HAP-1 (cell line): ENCODE results near the gene ASPM.
"Not testable (repeated sequence)": the region's sequence is repeated elsewhere in the genome, so short reads cannot be mapped to it uniquely, and the experiment has no call there.

ENCODE experiments used
- DNase-seq, 2 experiments: peaks; one replicate each; pipeline ENCODE4 v3.0.0-alpha.2; 2016 to 2020; ENCODE audit warnings: low spot score in 2 of 2
- H3K27me3 ChIP-seq: fragments of 250-450 bp; sonication (Bioruptor Pico); 2 replicates; pipeline ENCODE4 v1.5.1; 2020; ENCODE audit warnings: low read depth, mild to moderate bottlenecking, moderate library complexity
- H3K36me3 ChIP-seq: fragments of 250-450 bp; sonication (Bioruptor Pico); replicated peaks from 2 replicates; pipeline ENCODE4 v1.5.1; 2020; ENCODE audit warnings: mild to moderate bottlenecking
- H3K4me1 ChIP-seq: fragments of 250-450 bp; sonication (Bioruptor Pico); 2 replicates; pipeline ENCODE4 v1.5.1; 2020; ENCODE audit warnings: mild to moderate bottlenecking
- H3K4me3 ChIP-seq: fragments of 250-450 bp; sonication (Bioruptor Pico); 2 replicates; pipeline ENCODE4 v1.5.1; 2020; ENCODE audit warnings: mild to moderate bottlenecking, moderate library complexity
- H3K9me3 ChIP-seq: fragments of 250-450 bp; sonication (Bioruptor Pico); 2 replicates; pipeline ENCODE4 v1.5.1; 2020; ENCODE audit warnings: mild to moderate bottlenecking, moderate library complexity
- in situ Hi-C: fragments of 300-500 bp; cut with MboI; formaldehyde crosslinking; loops from 3 replicates; pipeline ENCODE4 v1.14.3; 2020; ENCODE audit warnings: low sequenced_read_pairs, inconsistent platforms, mixed read lengths

Gene ASPM

DNA sequence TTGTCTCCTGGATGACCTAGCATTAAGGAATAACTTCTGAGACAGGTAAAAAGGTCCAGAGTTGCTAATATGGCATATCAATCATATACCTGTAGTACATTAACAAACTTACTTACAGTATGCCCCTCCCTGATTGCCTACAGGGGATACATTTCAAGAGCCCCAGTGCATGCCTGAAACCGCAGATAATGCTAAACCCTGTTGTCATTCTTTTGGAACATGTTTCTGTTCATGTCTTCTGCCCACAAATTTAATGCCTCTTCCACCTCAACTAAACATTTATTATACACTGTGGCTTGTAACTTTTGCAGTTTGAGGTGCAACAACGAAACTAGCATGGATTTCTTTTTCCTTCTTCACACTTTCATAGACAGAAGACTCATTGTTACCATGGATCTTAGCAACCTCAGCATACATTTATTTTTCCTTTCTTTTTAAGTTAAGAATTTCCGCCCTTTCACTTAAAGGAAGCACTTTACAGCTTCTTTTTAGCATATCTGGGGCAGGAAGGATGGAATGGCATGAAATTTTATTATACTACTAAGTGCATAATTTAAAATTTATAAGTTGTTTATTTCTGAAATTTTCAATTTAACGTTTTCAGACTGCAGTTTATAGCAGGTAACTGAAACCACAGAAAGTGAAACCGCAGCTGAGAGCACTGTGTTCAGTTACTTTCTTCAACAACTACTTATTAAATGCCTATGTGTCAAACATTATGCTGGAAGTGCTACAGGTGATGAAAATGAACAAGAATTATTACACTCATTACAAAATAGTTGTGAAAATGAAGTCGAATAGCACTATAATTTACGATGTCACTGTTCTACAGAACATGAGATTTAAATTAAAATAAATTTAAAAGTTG, 104.7 kb downstream of the ASPM start:
- H3K36me3 ChIP-seq, result no peaks in the 10 kb centered on the region
- H3K4me1 ChIP-seq, result no peaks in the 10 kb centered on the region
- no peaks in the 10 kb centered on the region for H3K27me3 ChIP-seq
- no peaks in the 10 kb centered on the region for H3K9me3 ChIP-seq
- in situ Hi-C loops, result no loop called here
- DNase-seq, result no peak
- H3K4me3 ChIP-seq, result no peak overlapping the region

DNA sequence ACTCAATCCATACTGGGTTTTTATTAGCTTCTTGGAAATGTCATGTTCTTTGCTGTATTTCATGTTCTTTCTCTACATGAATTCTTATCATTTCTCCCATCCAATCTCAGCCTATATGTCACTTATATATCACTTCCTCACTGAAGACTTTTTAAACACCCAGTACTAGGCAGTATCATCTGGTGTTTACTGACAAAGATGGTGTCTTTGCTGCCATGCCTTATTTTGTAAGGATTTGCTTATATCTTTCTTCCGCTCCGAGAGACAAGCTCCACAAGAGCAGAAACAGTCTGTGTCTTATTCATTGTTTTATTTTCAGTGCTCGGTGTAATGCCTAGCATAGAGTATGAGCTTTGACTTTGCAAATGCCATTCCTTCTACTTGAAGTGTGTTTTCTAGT, 109.6 kb downstream of the ASPM start:
- Histone ChIP-seq H3K36me3 (no peaks in the 10 kb centered on the region), H3K4me1 (no peaks in the 10 kb centered on the region), H3K9me3 (no peaks in the 10 kb centered on the region), H3K27me3 (no peaks in the 10 kb centered on the region), H3K4me3 (no peak overlapping the region)
- no peak for DNase-seq
- in situ Hi-C loops, result no loop called here

DNA sequence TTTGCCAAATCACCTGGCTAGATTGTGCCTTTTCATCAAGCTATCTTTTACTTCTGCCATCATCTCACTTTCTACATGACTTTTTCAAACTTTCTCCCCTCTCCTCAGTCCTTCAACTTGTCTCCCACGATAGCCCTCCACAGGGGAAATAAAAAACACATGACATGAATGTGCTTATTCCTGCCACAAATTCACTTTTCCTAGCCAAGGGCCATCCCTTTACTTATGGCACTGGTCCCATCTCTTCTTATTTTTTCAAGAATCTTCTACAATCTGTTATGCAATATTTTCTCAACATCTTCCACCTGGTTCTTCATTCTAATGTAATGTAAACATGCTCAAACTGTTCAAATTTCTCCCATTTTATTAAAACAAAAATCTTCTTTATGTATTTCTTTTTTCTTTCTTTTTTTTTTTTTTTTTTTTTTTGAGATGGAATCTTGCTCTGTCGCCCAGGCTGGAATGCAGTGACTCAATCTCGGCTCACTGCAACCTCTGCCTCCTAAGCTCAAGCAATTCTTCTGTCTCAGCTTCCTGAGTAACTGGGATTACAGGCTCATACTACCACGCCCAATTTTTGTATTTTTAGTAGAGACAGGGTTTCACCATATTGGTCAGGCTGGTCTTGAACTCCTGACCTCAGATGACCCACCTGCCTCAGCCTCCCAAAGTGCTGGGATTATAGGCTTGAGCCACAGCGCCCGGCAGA, 111.7 kb downstream of the ASPM start:
- H3K27me3 ChIP-seq, in situ Hi-C loops, H3K4me1 ChIP-seq, H3K4me3 ChIP-seq, DNase-seq, H3K9me3 ChIP-seq, H3K36me3 ChIP-seq: not testable (repeated sequence)
